OCI-LY7 (cell line): ENCODE results near the gene SLC22A4. TPM values are rescaled to one million over a fixed set of nuclear protein-coding genes. Genes with fewer than 3 reads are reported as not detected.

Experiments
- BruUV-seq: library from RNA; stranded (reverse); fragments of 400-500 nt; replicated peaks from 2 replicates; lab custom pipeline; 2021; lab: Mats Ljungman, UMichigan
- CTCF ChIA-PET: fragments of 300-600 bp; sonication (Branson Sonifier 250); formaldehyde crosslinking; loops from one replicate; lab custom pipeline; 2022; ENCODE audit warnings: antibody characterized with exemption; ENCODE audit not compliant: unreplicated experiment; lab: Charles Lee
- POLR2A ChIA-PET: fragments of 300-600 bp; sonication (Branson Sonifier 250); formaldehyde crosslinking; loops from one replicate; lab custom pipeline; 2022; ENCODE audit warnings: antibody characterized with exemption; lab: Charles Lee
- DNase-seq: peaks from one replicate; pipeline ENCODE4 v3.0.0-alpha.2; 2015; ENCODE audit warnings: low spot score
- H2AFZ ChIP-seq: fragments of 200-600 bp; sonication (generic), shearing (Covaris generic); 2 replicates; pipeline ENCODE4 v1.6.1; 2014; ENCODE audit warnings: mild to moderate bottlenecking, antibody characterized with exemption, low read length, moderate library complexity
- H3K27ac ChIP-seq: fragments of 200-600 bp; sonication (generic); 2 replicates; pipeline ENCODE4 v1.5.1; 2014; ENCODE audit warnings: mixed run types, low read depth, mild to moderate bottlenecking, moderate library complexity, low read length, inconsistent platforms; ENCODE audit not compliant: poor library complexity, severe bottlenecking
- H3K36me3 ChIP-seq: fragments of 200-600 bp; sonication (generic); 2 replicates; pipeline ENCODE4 v1.6.1; 2014; ENCODE audit warnings: mild to moderate bottlenecking, antibody characterized with exemption, low read length, moderate library complexity, mixed read lengths; ENCODE audit not compliant: insufficient read depth
- H3K4me1 ChIP-seq: fragments of 200-600 bp; sonication (generic); 2 replicates; pipeline ENCODE4 v1.5.1; 2014; ENCODE audit warnings: mild to moderate bottlenecking, low read length; ENCODE audit not compliant: insufficient read depth, poor library complexity, severe bottlenecking
- H3K4me2 ChIP-seq: fragments of 200-600 bp; sonication (generic); 2 replicates; pipeline ENCODE4 v1.6.1; 2014; ENCODE audit warnings: mild to moderate bottlenecking, low read length
- H3K4me3 ChIP-seq: fragments of 200-600 bp; sonication (generic); 2 replicates; pipeline ENCODE4 v1.5.1; 2014; ENCODE audit warnings: mild to moderate bottlenecking, low read depth, low read length; ENCODE audit not compliant: poor library complexity, severe bottlenecking
- H3K79me2 ChIP-seq: fragments of 200-600 bp; sonication (generic); 2 replicates; pipeline ENCODE4 v1.6.1; 2016; ENCODE audit warnings: low read depth, mild to moderate bottlenecking, low read length, moderate library complexity, mixed read lengths; ENCODE audit not compliant: insufficient read depth
- H3K9me2 ChIP-seq: fragments of 200-600 bp; sonication (generic); 2 replicates; pipeline ENCODE4 v1.6.1; 2016; ENCODE audit warnings: mild to moderate bottlenecking, low read length, mixed read lengths; ENCODE audit not compliant: insufficient read depth
- H3K9me3 ChIP-seq: fragments of 200-600 bp; sonication (generic); 2 replicates; pipeline ENCODE4 v1.6.1; 2014; ENCODE audit warnings: mild to moderate bottlenecking, mixed run types, low read length, mixed read lengths
- H4K20me1 ChIP-seq: fragments of 200-600 bp; sonication (generic); 2 replicates; pipeline ENCODE4 v1.6.1; 2014; ENCODE audit warnings: mild to moderate bottlenecking, antibody characterized with exemption, low read length, moderate library complexity, mixed read lengths; ENCODE audit not compliant: insufficient read depth
- EZH2phosphoT487 ChIP-seq: fragments of 200-600 bp; sonication (generic); IDR thresholded peaks from 2 replicates; pipeline ENCODE4 v1.6.1; 2018; ENCODE audit warnings: low read depth, borderline replicate concordance, mild to moderate bottlenecking, mixed run types, antibody characterized with exemption, low read length, moderate library complexity, mixed read lengths
- intact Hi-C: fragments of 100-400 bp; cut with micrococcal nuclease; formaldehyde crosslinking; loops from one replicate; pipeline ENCODE4 v1.10.0; 2022; ENCODE audit not compliant: unreplicated experiment
- total RNA-seq, 2 experiments: library from RNA; depleted of rRNA in 1 of 2; stranded (reverse); fragments of >200 nt in 1 of 2; shearing (Covaris generic) in 1 of 2; gene quantifications; 2 replicates each; pipeline ENCODE4 v1.2.3, GENCODE V29; 2014 to 2022
- TF ChIP-seq, protein P1 (sequence below): fragments of 200-600 bp; sonication (generic); conservative IDR thresholded peaks from 2 replicates; pipeline ENCODE4 v1.5.1; 2014; ENCODE audit warnings: mild to moderate bottlenecking, antibody characterized with exemption, low read length, moderate library complexity, mixed read lengths

The SLC22A4 gene
- total RNA-seq, 2 experiments from 2014 or later: not detected

DNA sequence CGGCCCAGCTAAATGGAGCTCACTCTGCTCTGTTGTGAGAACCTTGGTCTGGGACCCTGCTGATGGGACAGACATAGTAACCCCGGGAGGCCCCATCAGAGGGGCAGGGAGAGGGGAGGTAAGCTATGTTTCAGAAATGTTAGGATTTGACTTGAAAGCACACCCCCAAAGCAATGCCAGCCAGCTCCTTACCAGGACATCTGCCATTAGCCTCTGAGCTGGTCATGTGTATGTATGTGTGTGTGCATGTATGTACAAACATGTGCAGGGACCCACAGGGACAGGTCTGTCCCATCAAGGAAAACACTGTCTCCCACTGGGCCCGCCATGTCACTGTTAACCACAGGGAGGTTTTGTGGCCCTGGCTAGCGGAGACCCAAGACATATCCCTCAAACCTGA, 14.5 kb downstream of the SLC22A4 start:
- Histone ChIP-seq H2AFZ (no peak overlapping the region), H3K79me2 (no peaks in the 10 kb centered on the region), H3K4me2 (no peak overlapping the region), H3K9me3 (no peaks in the 10 kb centered on the region), H3K36me3 (no peaks in the 10 kb centered on the region), H4K20me1 (no peaks in the 10 kb centered on the region), H3K4me1 (no peaks in the 10 kb centered on the region), H3K4me3 (no peak overlapping the region), H3K9me2 (no peaks in the 10 kb centered on the region), H3K27ac (no peak overlapping the region)
- DNase-seq: no peak
- no TSS peak for BruUV-seq
- no peak for TF ChIP-seq EZH2phosphoT487
- TF ChIP-seq, protein P1, sequence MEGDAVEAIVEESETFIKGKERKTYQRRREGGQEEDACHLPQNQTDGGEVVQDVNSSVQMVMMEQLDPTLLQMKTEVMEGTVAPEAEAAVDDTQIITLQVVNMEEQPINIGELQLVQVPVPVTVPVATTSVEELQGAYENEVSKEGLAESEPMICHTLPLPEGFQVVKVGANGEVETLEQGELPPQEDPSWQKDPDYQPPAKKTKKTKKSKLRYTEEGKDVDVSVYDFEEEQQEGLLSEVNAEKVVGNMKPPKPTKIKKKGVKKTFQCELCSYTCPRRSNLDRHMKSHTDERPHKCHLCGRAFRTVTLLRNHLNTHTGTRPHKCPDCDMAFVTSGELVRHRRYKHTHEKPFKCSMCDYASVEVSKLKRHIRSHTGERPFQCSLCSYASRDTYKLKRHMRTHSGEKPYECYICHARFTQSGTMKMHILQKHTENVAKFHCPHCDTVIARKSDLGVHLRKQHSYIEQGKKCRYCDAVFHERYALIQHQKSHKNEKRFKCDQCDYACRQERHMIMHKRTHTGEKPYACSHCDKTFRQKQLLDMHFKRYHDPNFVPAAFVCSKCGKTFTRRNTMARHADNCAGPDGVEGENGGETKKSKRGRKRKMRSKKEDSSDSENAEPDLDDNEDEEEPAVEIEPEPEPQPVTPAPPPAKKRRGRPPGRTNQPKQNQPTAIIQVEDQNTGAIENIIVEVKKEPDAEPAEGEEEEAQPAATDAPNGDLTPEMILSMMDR: no peak
- intact Hi-C loops: no loop called here
- ChIA-PET POLR2A (interaction anchor here (1.0 kb wide), 1 partner anchor 11 kb away, joined by 3 read pairs; no protein-coding TSS in a partner anchor), CTCF (no interaction called here)

DNA sequence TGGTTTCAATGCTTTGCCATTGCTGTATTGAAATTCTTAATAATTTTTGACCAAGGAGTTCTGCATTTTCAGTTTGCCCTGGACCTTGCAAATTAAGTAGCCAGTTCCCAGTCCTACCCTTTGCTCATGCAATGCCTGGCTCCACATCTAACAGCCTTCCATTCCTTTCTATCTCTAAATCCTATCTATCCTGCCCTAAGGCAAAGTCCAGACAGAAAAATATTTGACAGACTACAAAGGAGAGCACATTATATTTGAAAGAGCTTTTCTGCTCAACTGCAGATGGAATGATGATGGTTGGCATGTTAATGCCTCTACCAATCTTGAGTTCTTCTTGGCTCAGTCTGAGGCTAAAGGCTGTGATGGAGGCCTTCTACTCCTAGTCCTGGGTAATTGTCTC, 15.5 kb downstream of the SLC22A4 start:
- no peak overlapping the region for H2AFZ ChIP-seq
- H3K4me1 ChIP-seq: no peaks in the 10 kb centered on the region
- H3K9me2 ChIP-seq: no peaks in the 10 kb centered on the region
- intact Hi-C loops: no loop called here
- no TSS peak for BruUV-seq
- TF ChIP-seq, protein P1: no peak
- TF ChIP-seq EZH2phosphoT487: no peak
- no peak overlapping the region for H3K4me2 ChIP-seq
- H3K79me2 ChIP-seq: no peaks in the 10 kb centered on the region
- H3K36me3 ChIP-seq: no peaks in the 10 kb centered on the region
- DNase-seq: no peak
- H3K27ac ChIP-seq: no peak overlapping the region
- CTCF ChIA-PET: no interaction called here
- no peak overlapping the region for H3K4me3 ChIP-seq
- no peaks in the 10 kb centered on the region for H3K9me3 ChIP-seq
- no peaks in the 10 kb centered on the region for H4K20me1 ChIP-seq
- POLR2A ChIA-PET: no interaction called here

DNA sequence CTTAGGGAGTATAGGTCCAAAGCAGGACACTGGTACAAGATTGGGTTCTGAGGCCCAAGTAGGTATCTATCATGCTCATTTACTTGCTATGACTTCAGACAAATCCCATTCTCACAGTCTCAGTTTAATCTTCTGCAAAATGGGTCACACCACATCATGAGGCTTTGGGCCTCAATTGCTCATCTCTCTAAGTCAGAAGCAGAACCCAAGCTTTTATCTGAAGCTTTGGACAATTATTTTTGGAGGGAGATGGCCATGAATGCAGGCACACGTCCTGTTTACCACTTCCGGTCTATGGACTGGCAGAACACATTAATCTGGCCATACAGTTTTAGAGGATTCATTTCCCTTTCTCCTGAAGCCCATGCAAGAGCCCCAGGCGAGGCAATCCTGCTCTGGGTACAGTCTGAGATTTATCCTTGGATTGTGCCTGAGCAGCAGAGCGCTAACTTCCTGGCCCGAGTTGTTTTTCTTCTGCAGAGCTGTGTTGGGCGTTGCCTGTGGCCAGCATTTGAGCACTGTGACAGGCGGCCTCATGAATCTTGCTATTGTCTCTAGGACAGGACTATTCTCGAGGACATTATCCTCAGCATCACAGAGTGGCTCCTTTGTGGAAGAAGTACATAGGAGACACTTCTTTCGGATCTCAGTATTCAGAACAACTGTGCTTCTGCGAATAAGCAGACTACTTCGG, 16.1 kb downstream of the SLC22A4 start:
- no TSS peak for BruUV-seq
- no peaks in the 10 kb centered on the region for H3K79me2 ChIP-seq
- H4K20me1 ChIP-seq: no peaks in the 10 kb centered on the region
- ChIA-PET POLR2A (no interaction called here), CTCF (no interaction called here)
- H3K9me3 ChIP-seq: no peaks in the 10 kb centered on the region
- no peak overlapping the region for H3K4me2 ChIP-seq
- no peaks in the 10 kb centered on the region for H3K36me3 ChIP-seq
- no peak overlapping the region for H2AFZ ChIP-seq
- DNase-seq: no peak
- H3K4me1 ChIP-seq: no peaks in the 10 kb centered on the region
- intact Hi-C loops: no loop called here
- no peak overlapping the region for H3K27ac ChIP-seq
- no peaks in the 10 kb centered on the region for H3K9me2 ChIP-seq
- TF ChIP-seq, protein P1: no peak
- TF ChIP-seq EZH2phosphoT487: no peak
- no peak overlapping the region for H3K4me3 ChIP-seq
